ENCODE data around the gene OVOL2.
"Not testable (repeated sequence)": the region's sequence is repeated elsewhere in the genome, so short reads cannot be mapped to it uniquely, and the experiment has no call there.

Gene OVOL2

GRCh38 chr20:18031888-18032509, 25.7 kb downstream of the OVOL2 start:
- H3K36me3 ChIP-seq (ENCODE audit: insufficient read depth, low read length), result no peaks in the 10 kb centered on the region
- H3K27me3 ChIP-seq (ENCODE audit: control insufficient read depth in 1 of 2, insufficient read depth in 2 of 2, low read length in 2 of 2), result no peaks in the 10 kb centered on the region
- no peaks in the 10 kb centered on the region for H3K9me3 ChIP-seq (ENCODE audit: low read length)
- H3K4me1 ChIP-seq (ENCODE audit: insufficient read depth, low read length), result no peaks in the 10 kb centered on the region
- H3K4me3 ChIP-seq (ENCODE audit: low read depth in 1 of 2, low read length in 2 of 2), result no peak overlapping the region
- H3K27ac ChIP-seq (ENCODE audit: low read depth, low read length), result no peak overlapping the region
- H3K9ac ChIP-seq (ENCODE audit: low read length), result no peak overlapping the region

DNA sequence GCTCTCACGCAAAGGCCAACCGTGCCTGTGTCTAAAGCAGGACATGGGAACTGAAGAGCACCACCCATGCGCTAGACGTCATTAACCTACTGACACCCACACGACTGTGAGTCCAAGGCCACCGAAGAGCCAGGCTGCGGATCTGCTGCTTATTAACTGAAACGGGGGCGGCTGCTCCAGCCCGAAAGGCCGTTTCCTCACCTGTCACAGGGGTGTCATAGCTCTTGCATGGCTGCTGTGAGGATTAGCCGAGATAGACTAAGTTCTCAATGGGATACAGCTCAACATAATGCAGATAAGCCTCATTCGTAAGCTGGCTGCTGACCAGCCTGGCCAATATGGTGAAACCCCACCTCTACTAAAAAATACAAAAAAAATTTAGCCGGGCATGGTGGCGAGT, 26.7 kb downstream of the OVOL2 start:
- Histone ChIP-seq H3K4me3 (ENCODE audit: low read depth in 1 of 2, low read length in 2 of 2) (no peak overlapping the region), H3K4me1 (ENCODE audit: insufficient read depth, low read length) (no peaks in the 10 kb centered on the region), H3K27ac (ENCODE audit: low read depth, low read length) (no peak overlapping the region), H3K27me3 (ENCODE audit: control insufficient read depth in 1 of 2, insufficient read depth in 2 of 2, low read length in 2 of 2) (no peaks in the 10 kb centered on the region), H3K9me3 (ENCODE audit: low read length) (no peaks in the 10 kb centered on the region), H3K36me3 (ENCODE audit: insufficient read depth, low read length) (no peaks in the 10 kb centered on the region), H3K9ac (ENCODE audit: low read length) (no peak overlapping the region)

DNA sequence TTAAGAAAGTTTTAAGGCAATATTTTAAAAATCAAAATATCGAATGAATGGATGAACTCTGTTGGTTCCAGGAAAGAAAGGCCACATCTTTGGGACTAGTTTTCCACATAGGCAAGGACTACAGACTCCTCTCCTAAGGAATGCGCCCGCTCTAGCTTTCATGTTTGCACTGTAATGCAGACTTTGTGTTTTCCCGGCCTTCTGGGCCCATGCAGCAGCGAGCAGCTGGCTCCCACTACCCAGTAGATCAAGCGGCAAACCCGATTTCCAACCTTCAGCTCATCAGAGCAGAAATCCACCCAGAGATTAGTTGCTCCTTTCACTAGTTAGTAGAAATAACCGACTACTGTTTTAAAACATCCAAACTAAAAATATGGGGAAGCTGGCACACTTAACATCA, 27.7 kb downstream of the OVOL2 start:
- H3K27me3 ChIP-seq (ENCODE audit: control insufficient read depth in 1 of 2, insufficient read depth in 2 of 2, low read length in 2 of 2), result no peaks in the 10 kb centered on the region
- H3K4me3 ChIP-seq (ENCODE audit: low read depth in 1 of 2, low read length in 2 of 2), result no peak overlapping the region
- no peak overlapping the region for H3K27ac ChIP-seq (ENCODE audit: low read depth, low read length)
- H3K36me3 ChIP-seq (ENCODE audit: insufficient read depth, low read length), result no peaks in the 10 kb centered on the region
- no peak overlapping the region for H3K9ac ChIP-seq (ENCODE audit: low read length)
- no peaks in the 10 kb centered on the region for H3K4me1 ChIP-seq (ENCODE audit: insufficient read depth, low read length)
- no peaks in the 10 kb centered on the region for H3K9me3 ChIP-seq (ENCODE audit: low read length)

GRCh38 chr20:18027011-18027410, 30.7 kb downstream of the OVOL2 start:
- H3K9me3 ChIP-seq (ENCODE audit: low read length); H3K9ac ChIP-seq (ENCODE audit: low read length); H3K27me3 ChIP-seq (ENCODE audit: control insufficient read depth in 1 of 2, insufficient read depth in 2 of 2, low read length in 2 of 2); H3K27ac ChIP-seq (ENCODE audit: low read depth, low read length); H3K36me3 ChIP-seq (ENCODE audit: insufficient read depth, low read length); H3K4me1 ChIP-seq (ENCODE audit: insufficient read depth, low read length); H3K4me3 ChIP-seq (ENCODE audit: low read depth in 1 of 2, low read length in 2 of 2): not testable (repeated sequence)

DNA sequence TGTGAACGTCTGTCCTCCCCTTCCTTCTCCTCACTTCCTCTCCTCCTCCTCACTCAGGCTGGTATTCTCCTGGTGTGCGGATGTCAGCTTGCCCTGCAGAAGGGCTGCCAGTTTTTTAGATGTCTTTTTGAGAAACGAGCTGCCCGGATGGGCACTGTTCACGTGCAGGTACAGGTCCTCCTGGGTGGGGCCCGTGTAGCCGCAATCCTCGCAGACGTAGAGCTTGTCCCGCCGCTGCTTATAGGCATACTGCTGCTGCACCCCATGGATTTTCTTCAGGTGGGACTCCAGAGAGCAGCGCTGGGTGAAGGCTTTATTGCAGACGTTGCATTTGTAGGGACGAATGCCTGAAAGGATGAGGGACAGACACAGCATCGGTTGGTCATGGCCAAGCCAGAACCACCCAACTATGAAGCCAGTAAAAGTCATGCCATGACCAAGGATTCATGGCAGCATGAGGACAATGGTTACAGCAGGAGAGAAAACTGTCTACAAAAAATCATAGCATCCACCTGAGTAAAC, 33.0 kb downstream of the OVOL2 start:
- no peaks in the 10 kb centered on the region for H3K9me3 ChIP-seq (ENCODE audit: low read length)
- H3K4me1 ChIP-seq (ENCODE audit: insufficient read depth, low read length), result no peaks in the 10 kb centered on the region
- H3K27ac ChIP-seq (ENCODE audit: low read depth, low read length), result no peak overlapping the region
- H3K36me3 ChIP-seq (ENCODE audit: insufficient read depth, low read length), result no peaks in the 10 kb centered on the region
- no peak overlapping the region for H3K9ac ChIP-seq (ENCODE audit: low read length)
- no peaks in the 10 kb centered on the region for H3K27me3 ChIP-seq (ENCODE audit: control insufficient read depth in 1 of 2, insufficient read depth in 2 of 2, low read length in 2 of 2)
- H3K4me3 ChIP-seq (ENCODE audit: low read depth in 1 of 2, low read length in 2 of 2), result no peak overlapping the region

DNA sequence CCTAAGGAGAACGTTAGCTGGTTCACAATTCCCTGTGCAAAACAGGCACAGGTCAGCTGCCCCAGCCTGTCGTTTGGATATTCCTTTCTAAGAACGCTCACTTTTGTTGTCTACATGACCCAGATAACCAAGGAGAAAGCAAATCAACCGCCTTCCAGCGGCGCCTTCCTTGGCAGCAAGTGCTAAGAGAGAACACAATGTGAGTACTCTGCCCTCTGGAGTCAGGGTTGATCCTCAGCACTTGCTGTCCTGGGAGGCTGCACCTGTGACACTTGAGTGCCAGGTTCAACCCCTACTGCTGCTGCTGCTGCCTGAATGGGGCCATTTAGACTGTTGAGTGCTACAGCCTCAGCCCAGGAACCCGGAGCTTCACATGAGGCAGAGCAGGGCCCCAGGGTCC, 36.8 kb downstream of the OVOL2 start:
- Histone ChIP-seq H3K36me3 (ENCODE audit: insufficient read depth, low read length) (no peaks in the 10 kb centered on the region), H3K9me3 (ENCODE audit: low read length) (no peaks in the 10 kb centered on the region), H3K27me3 (ENCODE audit: control insufficient read depth in 1 of 2, insufficient read depth in 2 of 2, low read length in 2 of 2) (no peaks in the 10 kb centered on the region), H3K27ac (ENCODE audit: low read depth, low read length) (no peak overlapping the region), H3K4me3 (ENCODE audit: low read depth in 1 of 2, low read length in 2 of 2) (no peak overlapping the region), H3K9ac (ENCODE audit: low read length) (no peak overlapping the region), H3K4me1 (ENCODE audit: insufficient read depth, low read length) (no peaks in the 10 kb centered on the region)

GRCh38 chr20:18019068-18019467, 38.6 kb downstream of the OVOL2 start:
- H3K4me1 ChIP-seq (ENCODE audit: insufficient read depth, low read length), result no peaks in the 10 kb centered on the region
- no peak overlapping the region for H3K9ac ChIP-seq (ENCODE audit: low read length)
- no peaks in the 10 kb centered on the region for H3K27me3 ChIP-seq (ENCODE audit: control insufficient read depth in 1 of 2, insufficient read depth in 2 of 2, low read length in 2 of 2)
- H3K36me3 ChIP-seq (ENCODE audit: insufficient read depth, low read length), result no peaks in the 10 kb centered on the region
- no peaks in the 10 kb centered on the region for H3K9me3 ChIP-seq (ENCODE audit: low read length)
- no peak overlapping the region for H3K27ac ChIP-seq (ENCODE audit: low read depth, low read length)
- no peak overlapping the region for H3K4me3 ChIP-seq (ENCODE audit: low read depth in 1 of 2, low read length in 2 of 2)

GRCh38 chr20:18018100-18018499, 39.6 kb downstream of the OVOL2 start:
- Histone ChIP-seq H3K36me3 (ENCODE audit: insufficient read depth, low read length) (no peaks in the 10 kb centered on the region), H3K4me1 (ENCODE audit: insufficient read depth, low read length) (no peaks in the 10 kb centered on the region), H3K9me3 (ENCODE audit: low read length) (no peaks in the 10 kb centered on the region), H3K4me3 (ENCODE audit: low read depth in 1 of 2, low read length in 2 of 2) (no peak overlapping the region), H3K9ac (ENCODE audit: low read length) (no peak overlapping the region), H3K27me3 (ENCODE audit: control insufficient read depth in 1 of 2, insufficient read depth in 2 of 2, low read length in 2 of 2) (no peaks in the 10 kb centered on the region), H3K27ac (ENCODE audit: low read depth, low read length) (no peak overlapping the region)

- H3K4me1 ChIP-seq (ENCODE audit: insufficient read depth, low read length), result no peaks in the 10 kb centered on the region
- no peak overlapping the region for H3K4me3 ChIP-seq (ENCODE audit: low read depth in 1 of 2, low read length in 2 of 2)
- no peaks in the 10 kb centered on the region for H3K9me3 ChIP-seq (ENCODE audit: low read length)
- no peak overlapping the region for H3K27ac ChIP-seq (ENCODE audit: low read depth, low read length)
- no peak overlapping the region for H3K9ac ChIP-seq (ENCODE audit: low read length)
- no peaks in the 10 kb centered on the region for H3K27me3 ChIP-seq (ENCODE audit: control insufficient read depth in 1 of 2, insufficient read depth in 2 of 2, low read length in 2 of 2)
- no peaks in the 10 kb centered on the region for H3K36me3 ChIP-seq (ENCODE audit: insufficient read depth, low read length)
Measured at GRCh38 chr20:18016772-18017171, 40.9 kb downstream of the OVOL2 start.

- Histone ChIP-seq H3K36me3 (ENCODE audit: insufficient read depth, low read length) (no peaks in the 10 kb centered on the region), H3K4me3 (ENCODE audit: low read depth in 1 of 2, low read length in 2 of 2) (no peak overlapping the region), H3K9ac (ENCODE audit: low read length) (no peak overlapping the region), H3K4me1 (ENCODE audit: insufficient read depth, low read length) (no peaks in the 10 kb centered on the region), H3K27ac (ENCODE audit: low read depth, low read length) (no peak overlapping the region), H3K9me3 (ENCODE audit: low read length) (no peaks in the 10 kb centered on the region), H3K27me3 (ENCODE audit: control insufficient read depth in 1 of 2, insufficient read depth in 2 of 2, low read length in 2 of 2) (no peaks in the 10 kb centered on the region)
Measured at GRCh38 chr20:18014411-18014810, 43.3 kb downstream of the OVOL2 start.

DNA sequence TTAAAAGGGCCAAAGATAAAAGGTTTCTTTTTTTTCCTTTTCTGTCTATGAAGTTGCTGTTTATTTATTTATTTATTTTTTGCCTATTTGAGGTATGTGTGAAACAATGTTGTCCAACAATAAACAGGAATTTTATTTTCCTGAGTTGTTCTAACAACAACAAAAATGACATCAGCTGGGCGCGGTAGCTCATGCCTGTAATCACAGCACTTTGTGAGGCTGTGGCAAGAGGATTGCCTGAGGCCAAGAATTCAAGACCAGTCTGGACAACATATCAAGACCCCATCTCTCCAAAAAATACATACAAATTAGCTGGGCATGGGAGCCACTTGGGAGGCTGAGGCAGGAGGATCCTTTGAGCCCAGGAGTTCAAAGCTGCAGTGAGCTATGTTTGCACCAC, 44.8 kb downstream of the OVOL2 start:
- H3K9me3 ChIP-seq (ENCODE audit: low read length), result no peaks in the 10 kb centered on the region
- no peak overlapping the region for H3K9ac ChIP-seq (ENCODE audit: low read length)
- no peaks in the 10 kb centered on the region for H3K36me3 ChIP-seq (ENCODE audit: insufficient read depth, low read length)
- no peaks in the 10 kb centered on the region for H3K27me3 ChIP-seq (ENCODE audit: control insufficient read depth in 1 of 2, insufficient read depth in 2 of 2, low read length in 2 of 2)
- no peak overlapping the region for H3K4me3 ChIP-seq (ENCODE audit: low read depth in 1 of 2, low read length in 2 of 2)
- no peaks in the 10 kb centered on the region for H3K4me1 ChIP-seq (ENCODE audit: insufficient read depth, low read length)
- H3K27ac ChIP-seq (ENCODE audit: low read depth, low read length), result no peak overlapping the region

- Histone ChIP-seq H3K27me3 (ENCODE audit: control insufficient read depth in 1 of 2, insufficient read depth in 2 of 2, low read length in 2 of 2) (no peaks in the 10 kb centered on the region), H3K9me3 (ENCODE audit: low read length) (no peaks in the 10 kb centered on the region), H3K27ac (ENCODE audit: low read depth, low read length) (no peak overlapping the region), H3K4me1 (ENCODE audit: insufficient read depth, low read length) (peaks cover 5% of the 10 kb centered on the region), H3K36me3 (ENCODE audit: insufficient read depth, low read length) (no peaks in the 10 kb centered on the region), H3K9ac (ENCODE audit: low read length) (no peak overlapping the region), H3K4me3 (ENCODE audit: low read depth in 1 of 2, low read length in 2 of 2) (no peak overlapping the region)
Measured at GRCh38 chr20:18011951-18012645, 45.6 kb downstream of the OVOL2 start.

Data from muscle layer of colon (tissue), 2 donors.